GM12865 (cell line): ENCODE results near the gene SLC16A13.
A peak's percentile ranks its signal among the peaks of the same experiment; 100 is the strongest.
"Not testable (repeated sequence)": the region's sequence is repeated elsewhere in the genome, so short reads cannot be mapped to it uniquely, and the experiment has no call there.

Source experiments
- DNase-seq: peaks from one replicate; pipeline ENCODE4 v3.0.0; 2010; ENCODE audit warnings: low read depth
- H3K4me3 ChIP-seq: 2 replicates; pipeline ENCODE4 v1.5.1; 2011; ENCODE audit warnings: mild to moderate bottlenecking, low read depth, low read length, control low read depth
- CTCF ChIP-seq: IDR thresholded peaks from 2 replicates; pipeline ENCODE4 v1.5.1; 2011; ENCODE audit warnings: low read length, control low read depth, low read depth, inconsistent platforms; ENCODE audit not compliant: insufficient read depth; ENCODE audit errors: missing control alignments

The SLC16A13 gene

GRCh38 chr17:7043182-7043496 is 7.3 kb downstream of the SLC16A13 start:
- no peak overlapping the region for H3K4me3 ChIP-seq
- TF ChIP-seq CTCF: no peak
- DNase-seq: no peak

GRCh38 chr17:7043497-7044198 is 7.8 kb downstream of the SLC16A13 start, which contains the start of gene SLC16A11:
TSS of gene SLC16A11 (minus strand) at chr17:7044092. CDS start at chr17:7043513, 579 bp downstream.
- no peak within 1 kb of the TSS for H3K4me3 ChIP-seq
- no peak for TF ChIP-seq CTCF
- DNase-seq: no peak

GRCh38 chr17:7045492-7046126 is 9.8 kb downstream of the SLC16A13 start:
- TF ChIP-seq CTCF: peak; percentile 59
- DNase-seq: peak; percentile 82
- peak overlapping the region; percentile 57 for H3K4me3 ChIP-seq

GRCh38 chr17:7046127-7046724 is 10.4 kb downstream of the SLC16A13 start:
- no peak for TF ChIP-seq CTCF
- peak overlapping the region; percentile 57 for H3K4me3 ChIP-seq
- no peak for DNase-seq

GRCh38 chr17:7046725-7047397 is 11.0 kb downstream of the SLC16A13 start:
- DNase-seq: peak; percentile 89
- peak overlapping the region; percentile 57 for H3K4me3 ChIP-seq

- DNase-seq: no peak
- H3K4me3 ChIP-seq: no peak overlapping the region
- no peak for TF ChIP-seq CTCF
Observed at GRCh38 chr17:7047566-7047965, 11.8 kb downstream of the SLC16A13 start.

- TF ChIP-seq CTCF: no peak
- H3K4me3 ChIP-seq: no peak overlapping the region
- DNase-seq: no peak
Observed at GRCh38 chr17:7048968-7049367, 13.2 kb downstream of the SLC16A13 start.

GRCh38 chr17:7050583-7050982 is 14.8 kb downstream of the SLC16A13 start:
- DNase-seq, H3K4me3 ChIP-seq: not testable (repeated sequence)
